ENCODE results near the gene VMO1. TPM values are rescaled to one million over a fixed set of nuclear protein-coding genes. Genes with fewer than 3 reads are reported as not detected.

VMO1 gene
- total and polyA plus RNA-seq, 2 donors, result 2.7 to 30.6 TPM

- H3K4me1 ChIP-seq (ENCODE audit: control insufficient read depth in 2 of 2, insufficient read depth in 2 of 2, low read length in 2 of 2), result peaks cover 15 to 27% of the 10 kb centered on the region in 2 donors
- H3K4me3 ChIP-seq (ENCODE audit: low read length in 2 of 2), result no peak overlapping the region
- 97% methylated on average over 8 of the region's 8 CpGs for WGBS
- no peak overlapping the region for H3K27ac ChIP-seq (ENCODE audit: low read depth in 1 of 2, low read length in 1 of 2)
- H3K9me3 ChIP-seq (ENCODE audit: control insufficient read depth in 2 of 2, insufficient read depth in 1 of 2, low read length in 1 of 2), result peaks cover 0 to 17% of the 10 kb centered on the region in 2 donors
- H3K27me3 ChIP-seq (ENCODE audit: control insufficient read depth in 2 of 2, insufficient read depth in 1 of 2, low read length in 1 of 2), result peaks cover 51 to 100% of the 10 kb centered on the region in 2 donors
- DNase-seq (ENCODE audit: low read depth in 6 of 9, low spot score in 9 of 9), result no peak
- H3K36me3 ChIP-seq (ENCODE audit: control insufficient read depth in 2 of 2, insufficient read depth in 2 of 2, low read length in 1 of 2), result no peaks in the 10 kb centered on the region
Measured at GRCh38 chr17:4741544-4741943, 44.6 kb downstream of the VMO1 start.

GRCh38 chr17:4740584-4740983 lies 45.6 kb downstream of the VMO1 start:
- peaks cover 0 to 17% of the 10 kb centered on the region in 2 donors for H3K9me3 ChIP-seq (ENCODE audit: control insufficient read depth in 2 of 2, insufficient read depth in 1 of 2, low read length in 1 of 2)
- peaks cover 48 to 99% of the 10 kb centered on the region in 2 donors for H3K27me3 ChIP-seq (ENCODE audit: control insufficient read depth in 2 of 2, insufficient read depth in 1 of 2, low read length in 1 of 2)
- H3K4me3 ChIP-seq (ENCODE audit: low read length in 2 of 2), result no peak overlapping the region
- no peak for DNase-seq (ENCODE audit: low read depth in 6 of 9, low spot score in 9 of 9)
- H3K4me1 ChIP-seq (ENCODE audit: control insufficient read depth in 2 of 2, insufficient read depth in 2 of 2, low read length in 2 of 2), result peaks cover 15 to 27% of the 10 kb centered on the region in 2 donors
- no peak overlapping the region for H3K27ac ChIP-seq (ENCODE audit: low read depth in 1 of 2, low read length in 1 of 2)
- WGBS, result 95% methylated on average over 8 of the region's 8 CpGs
- H3K36me3 ChIP-seq (ENCODE audit: control insufficient read depth in 2 of 2, insufficient read depth in 2 of 2, low read length in 1 of 2), result no peaks in the 10 kb centered on the region

GRCh38 chr17:4740025-4740351 lies 46.2 kb downstream of the VMO1 start:
- H3K9me3 ChIP-seq (ENCODE audit: control insufficient read depth in 2 of 2, insufficient read depth in 1 of 2, low read length in 1 of 2), result peaks cover 0 to 12% of the 10 kb centered on the region in 2 donors

GRCh38 chr17:4739122-4740024 lies 46.8 kb downstream of the VMO1 start, which contains the start of the genes CXCL16 and ZMYND15:
Gene CXCL16, minus strand, starts transcription at chr17:4739928. Its CDS starts 589 bp downstream, at chr17:4739339.
Gene ZMYND15, plus strand, starts transcription at chr17:4739833. Its CDS starts 716 bp downstream, at chr17:4740549.
- peak within 1 kb of the TSS in 1 of 2 donors; percentile 47 for H3K27ac ChIP-seq (ENCODE audit: low read depth in 1 of 2, low read length in 1 of 2)
- H3K4me1 ChIP-seq (ENCODE audit: control insufficient read depth in 2 of 2, insufficient read depth in 2 of 2, low read length in 2 of 2), result peaks cover 15 to 18% of the 10 kb centered on the region in 2 donors
- no peaks in the 10 kb centered on the region for H3K36me3 ChIP-seq (ENCODE audit: control insufficient read depth in 2 of 2, insufficient read depth in 2 of 2, low read length in 1 of 2)
- under 1% methylated on average over 100 of the region's 100 CpGs for WGBS
- H3K27me3 ChIP-seq (ENCODE audit: control insufficient read depth in 2 of 2, insufficient read depth in 1 of 2, low read length in 1 of 2), result peaks cover 38 to 96% of the 10 kb centered on the region in 2 donors
- H3K4me3 ChIP-seq (ENCODE audit: low read length in 2 of 2), result peak within 1 kb of the TSS; percentile 44 to 68
- peak in 1 of 9 donors; percentile 29 for DNase-seq (ENCODE audit: low read depth in 6 of 9, low spot score in 9 of 9)
- peaks cover 0 to 10% of the 10 kb centered on the region in 2 donors for H3K9me3 ChIP-seq (ENCODE audit: control insufficient read depth in 2 of 2, insufficient read depth in 1 of 2, low read length in 1 of 2)

More at GRCh38 chr17:4740025-4740351, 46.2 kb downstream of the VMO1 start:
- peaks cover 15 to 22% of the 10 kb centered on the region in 2 donors for H3K4me1 ChIP-seq (ENCODE audit: control insufficient read depth in 2 of 2, insufficient read depth in 2 of 2, low read length in 2 of 2)
- DNase-seq (ENCODE audit: low read depth in 6 of 9, low spot score in 9 of 9), result no peak
- WGBS, result 19% methylated on average over 13 of the region's 13 CpGs
- H3K36me3 ChIP-seq (ENCODE audit: control insufficient read depth in 2 of 2, insufficient read depth in 2 of 2, low read length in 1 of 2), result no peaks in the 10 kb centered on the region
- H3K27ac ChIP-seq (ENCODE audit: low read depth in 1 of 2, low read length in 1 of 2), result no peak overlapping the region
- peaks cover 44 to 99% of the 10 kb centered on the region in 2 donors for H3K27me3 ChIP-seq (ENCODE audit: control insufficient read depth in 2 of 2, insufficient read depth in 1 of 2, low read length in 1 of 2)
- peak overlapping the region in 1 of 2 donors; percentile 68 for H3K4me3 ChIP-seq (ENCODE audit: low read length in 2 of 2)

- no peaks in the 10 kb centered on the region for H3K36me3 ChIP-seq (ENCODE audit: control insufficient read depth in 2 of 2, insufficient read depth in 2 of 2, low read length in 1 of 2)
- H3K27ac ChIP-seq (ENCODE audit: low read depth in 1 of 2, low read length in 1 of 2), result no peak overlapping the region
- peaks cover 31 to 86% of the 10 kb centered on the region in 2 donors for H3K27me3 ChIP-seq (ENCODE audit: control insufficient read depth in 2 of 2, insufficient read depth in 1 of 2, low read length in 1 of 2)
- WGBS, result 14% methylated on average over 41 of the region's 41 CpGs
- peaks cover 0 to 10% of the 10 kb centered on the region in 2 donors for H3K9me3 ChIP-seq (ENCODE audit: control insufficient read depth in 2 of 2, insufficient read depth in 1 of 2, low read length in 1 of 2)
- peak in 1 of 9 donors; percentile 34 for DNase-seq (ENCODE audit: low read depth in 6 of 9, low spot score in 9 of 9)
- peak overlapping the region; percentile 44 to 68 for H3K4me3 ChIP-seq (ENCODE audit: low read length in 2 of 2)
- peaks cover 15 to 22% of the 10 kb centered on the region in 2 donors for H3K4me1 ChIP-seq (ENCODE audit: control insufficient read depth in 2 of 2, insufficient read depth in 2 of 2, low read length in 2 of 2)
Measured at GRCh38 chr17:4738136-4739121, 47.7 kb downstream of the VMO1 start.

- Histone ChIP-seq H3K27me3 (ENCODE audit: control insufficient read depth in 2 of 2, insufficient read depth in 1 of 2, low read length in 1 of 2) (peaks cover 27 to 63% of the 10 kb centered on the region in 2 donors), H3K4me1 (ENCODE audit: control insufficient read depth in 2 of 2, insufficient read depth in 2 of 2, low read length in 2 of 2) (peaks cover 17 to 31% of the 10 kb centered on the region in 2 donors), H3K4me3 (ENCODE audit: low read length in 2 of 2) (no peak overlapping the region), H3K36me3 (ENCODE audit: control insufficient read depth in 2 of 2, insufficient read depth in 2 of 2, low read length in 1 of 2) (peaks cover 0 to 3% of the 10 kb centered on the region in 2 donors), H3K27ac (ENCODE audit: low read depth in 1 of 2, low read length in 1 of 2) (no peak overlapping the region), H3K9me3 (ENCODE audit: control insufficient read depth in 2 of 2, insufficient read depth in 1 of 2, low read length in 1 of 2) (peaks cover 0 to 7% of the 10 kb centered on the region in 2 donors)
- DNase-seq (ENCODE audit: low read depth in 6 of 9, low spot score in 9 of 9), result no peak
- 72% methylated on average over 9 of the region's 9 CpGs for WGBS
Measured at GRCh38 chr17:4735876-4736651, 50.1 kb downstream of the VMO1 start.

Data from thymus (tissue), 11 donors.